GM19468 (cell line): ENCODE results near the gene KDM2B.
"Not testable (repeated sequence)": the region's sequence is repeated elsewhere in the genome, so short reads cannot be mapped to it uniquely, and the experiment has no call there.

ENCODE experiments used
- ATAC-seq: cut with Tn5 transposase; IDR thresholded peaks from one replicate; pipeline ENCODE4 v1.9.1; 2021; ENCODE audit warnings: mild to moderate bottlenecking, moderate library complexity, moderate number of reproducible peaks; ENCODE audit not compliant: unreplicated experiment; ENCODE audit errors: extremely low read depth

KDM2B gene

DNA sequence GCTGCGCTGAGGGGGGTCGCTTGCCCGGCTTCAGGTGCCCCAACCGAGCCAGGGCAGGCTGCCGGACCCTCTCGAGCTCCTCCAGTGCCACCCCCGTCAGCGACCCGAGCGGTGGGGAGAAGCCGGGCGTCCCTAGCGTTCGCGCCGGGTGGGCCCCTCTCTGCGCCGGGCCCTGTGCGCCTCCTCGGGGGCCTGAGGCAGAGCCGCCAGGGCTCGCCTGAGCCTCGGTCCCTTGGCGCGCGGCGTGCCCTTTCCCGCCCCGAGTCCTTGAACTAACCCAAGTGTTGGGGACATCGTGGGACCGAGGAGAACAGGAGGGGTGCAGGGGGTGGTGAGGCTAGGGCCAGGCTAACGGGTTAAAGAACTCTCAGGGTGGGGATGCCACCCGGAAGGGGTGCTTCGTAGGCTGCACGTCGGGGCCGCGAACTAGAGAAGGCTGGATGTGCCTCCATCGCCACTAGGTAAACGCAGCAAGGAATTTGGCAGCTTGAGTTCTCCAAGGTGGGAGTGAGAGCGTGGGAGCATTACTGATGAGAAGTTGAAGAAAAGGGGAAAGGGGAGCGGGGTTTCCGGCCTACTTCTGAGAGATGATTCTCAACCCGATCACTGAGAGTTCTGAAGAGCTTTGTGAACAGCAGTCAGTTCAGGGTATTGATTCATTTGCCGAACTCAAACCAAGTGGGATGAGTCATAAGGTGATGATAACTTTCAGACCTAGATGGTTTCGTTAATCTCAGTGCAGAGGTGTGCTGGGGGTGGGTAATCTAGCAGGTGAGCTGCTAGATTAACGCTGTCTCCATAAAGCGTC, 180.3 kb downstream of the KDM2B start:
- peak; percentile 34 for ATAC-seq

DNA sequence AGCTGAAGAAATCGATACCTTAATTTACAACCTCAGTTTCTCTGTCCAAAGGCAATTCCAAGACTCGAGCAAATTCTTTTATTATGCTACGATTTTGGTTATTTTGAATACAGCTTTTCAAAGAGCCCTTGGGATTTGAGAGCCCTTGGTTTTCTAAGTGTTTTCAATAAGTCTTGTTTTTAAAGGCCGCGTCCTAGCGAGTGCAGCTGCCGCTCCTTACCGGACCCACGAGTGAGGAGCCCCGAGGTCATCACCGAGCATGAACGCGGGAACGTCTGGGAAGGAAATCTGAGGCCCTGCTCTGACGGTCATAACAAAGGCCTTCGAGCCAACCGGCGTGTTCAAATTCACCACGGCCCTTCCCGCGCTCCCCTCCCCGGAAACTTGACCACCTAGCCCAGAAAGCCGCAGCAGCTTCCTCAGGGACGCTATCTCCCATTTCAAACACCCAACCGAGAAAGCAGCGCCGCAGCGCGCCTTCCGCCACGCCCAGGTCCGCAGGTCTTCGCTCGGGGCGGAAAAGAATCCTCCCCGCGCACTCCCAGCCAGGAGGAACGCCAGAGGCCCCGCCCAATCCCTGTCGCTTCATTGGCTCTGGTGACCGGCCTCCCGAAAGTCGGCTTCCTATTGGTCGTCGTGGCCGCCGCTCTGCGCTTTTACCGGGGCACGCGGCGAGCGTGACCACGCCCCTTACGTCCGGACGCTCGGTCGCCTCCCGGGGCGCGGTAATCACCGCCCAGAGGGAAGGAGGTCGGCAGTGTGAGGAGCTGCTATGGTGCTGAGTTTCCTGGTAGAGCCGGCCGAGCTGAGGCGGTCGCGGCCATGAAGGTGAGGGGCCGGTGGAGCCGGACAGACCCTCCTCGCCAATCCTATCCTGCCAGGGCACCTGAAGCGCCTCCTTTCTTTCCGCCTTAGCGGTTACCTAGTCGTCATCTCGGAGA, 181.2 kb downstream of the KDM2B start, which contains the start of gene RNF34:
Gene RNF34, plus strand, starts transcription at position 728 of the 941 bp plus-strand sequence. Its CDS starts 95 bp downstream, at position 823.
- ATAC-seq = peak; percentile 89

- ATAC-seq = no peak
Observed at GRCh38 chr12:121398355-121398754, 182.5 kb downstream of the KDM2B start.

- ATAC-seq = no peak
Observed at GRCh38 chr12:121397521-121397920, 183.3 kb downstream of the KDM2B start.

DNA sequence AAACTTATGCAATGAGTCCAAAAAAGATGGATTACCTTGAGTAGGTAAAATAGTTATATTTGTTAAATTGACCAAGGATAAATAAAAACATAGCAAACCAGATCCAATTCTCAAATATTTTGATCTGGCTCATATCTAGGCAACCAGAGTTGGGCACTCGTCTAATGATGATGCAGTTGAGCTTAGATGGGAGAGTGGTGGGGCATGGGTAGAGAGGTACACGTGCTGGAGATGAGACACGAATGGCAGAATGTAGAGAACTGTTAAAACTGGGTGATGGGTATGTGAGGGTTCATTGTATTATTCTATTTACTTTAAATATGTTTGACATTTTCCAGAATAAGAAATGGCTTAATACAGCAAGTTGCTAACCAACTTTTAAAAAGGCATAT, 188.5 kb downstream of the KDM2B start:
- ATAC-seq = no peak

- ATAC-seq = no peak
Observed at GRCh38 chr12:121391619-121392324, 189.1 kb downstream of the KDM2B start.

GRCh38 chr12:121390856-121391255, 190.0 kb downstream of the KDM2B start:
- ATAC-seq = no peak

DNA sequence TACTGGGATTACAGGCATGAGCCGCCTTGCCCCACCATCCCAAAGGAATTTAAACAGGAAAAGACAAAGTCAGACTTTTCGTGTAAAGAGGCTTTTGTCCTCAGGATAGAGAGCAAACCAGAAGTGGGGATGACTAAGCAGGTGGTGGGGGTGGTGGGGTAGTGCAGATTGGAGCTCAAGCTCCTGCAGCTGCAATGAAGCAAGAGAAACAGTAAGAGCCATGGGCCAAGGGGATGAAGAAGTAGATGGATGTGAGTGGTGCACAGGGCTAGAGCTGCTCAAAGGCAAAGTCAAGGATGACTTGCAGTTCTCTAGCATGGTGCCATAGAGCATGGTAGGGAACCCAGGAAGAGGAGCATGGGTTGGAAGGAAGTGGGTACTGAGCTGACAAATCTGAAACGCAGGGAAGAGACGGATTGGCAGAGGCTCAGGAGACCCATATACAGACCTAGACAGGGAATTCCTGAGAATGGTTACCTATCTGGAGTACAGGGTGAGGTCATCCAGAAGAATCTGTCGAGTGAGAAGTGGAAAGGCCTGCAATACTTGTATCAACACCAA, 192.3 kb downstream of the KDM2B start:
- ATAC-seq = no peak

DNA sequence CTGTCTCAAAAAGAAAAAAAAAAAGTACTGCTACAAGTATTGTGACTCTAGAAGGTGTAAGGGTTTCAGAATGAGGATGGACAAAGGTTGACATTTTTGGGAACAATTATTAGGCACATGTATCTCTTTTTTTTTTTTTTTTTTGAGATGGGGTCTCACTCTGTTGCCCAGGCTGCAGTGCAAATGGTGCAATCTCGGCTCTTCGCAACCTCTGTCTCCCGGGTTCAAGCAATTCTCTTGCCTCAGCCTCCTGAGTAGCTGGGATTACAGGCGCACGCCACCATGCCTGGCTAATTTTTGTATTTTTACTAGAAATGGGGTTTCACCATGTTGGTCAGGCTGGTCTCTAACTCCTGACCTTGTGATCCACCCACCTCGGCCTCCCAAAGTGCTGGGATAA, 195.9 kb downstream of the KDM2B start:
- ATAC-seq = not testable (repeated sequence)

GRCh38 chr12:121383601-121384021, 197.2 kb downstream of the KDM2B start:
- ATAC-seq = no peak

- no peak for ATAC-seq
Observed at GRCh38 chr12:121379945-121380344, 200.9 kb downstream of the KDM2B start.
